C4-2B (cell line): ENCODE data around the gene ANXA2R.

ENCODE experiments used
- ZFX ChIP-seq: fragments of 450-650 bp; IDR thresholded peaks from 2 replicates; pipeline ENCODE4 v1.6.1; 2017
- TF ChIP-seq, protein P1 (sequence below): fragments of 450-650 bp; conservative IDR thresholded peaks from 2 replicates; pipeline ENCODE4 v1.5.1; 2017; ENCODE audit warnings: mild to moderate bottlenecking

DNA sequence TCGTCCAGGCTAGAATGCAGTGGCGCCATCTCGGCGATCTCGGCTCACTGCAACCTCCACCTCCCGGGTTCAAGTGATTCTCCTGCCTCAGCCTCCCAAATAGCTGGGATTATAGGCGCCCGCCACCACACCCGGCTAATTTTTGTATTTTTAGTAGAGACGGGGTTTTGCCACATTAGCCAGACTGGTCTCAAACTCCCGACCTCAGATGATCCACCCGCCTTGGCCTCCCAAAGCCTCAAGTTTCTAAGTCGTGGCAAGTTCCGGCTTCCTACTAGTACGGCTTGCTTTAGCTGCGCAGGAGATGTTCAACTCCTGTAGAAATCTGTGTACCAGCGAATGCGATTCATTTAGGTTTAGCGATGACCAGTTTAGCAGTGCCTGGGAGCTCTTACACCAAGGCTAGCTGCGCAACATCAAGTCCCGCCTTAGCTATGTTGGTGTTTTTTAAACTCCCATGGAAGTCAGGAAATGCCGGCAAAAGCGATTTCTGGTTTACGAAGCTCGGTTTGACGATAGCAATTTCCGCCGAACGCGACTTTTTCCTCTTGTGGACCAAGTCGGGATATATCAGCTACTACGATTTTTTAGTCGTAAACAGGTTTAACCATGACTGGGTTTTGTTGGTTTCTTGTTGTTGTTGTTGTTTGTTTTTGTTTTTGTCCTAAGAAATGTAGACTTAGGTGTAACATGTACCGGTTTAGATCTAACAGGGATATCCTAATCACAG is 46.4 kb downstream of the ANXA2R start:
- TF ChIP-seq, protein P1, sequence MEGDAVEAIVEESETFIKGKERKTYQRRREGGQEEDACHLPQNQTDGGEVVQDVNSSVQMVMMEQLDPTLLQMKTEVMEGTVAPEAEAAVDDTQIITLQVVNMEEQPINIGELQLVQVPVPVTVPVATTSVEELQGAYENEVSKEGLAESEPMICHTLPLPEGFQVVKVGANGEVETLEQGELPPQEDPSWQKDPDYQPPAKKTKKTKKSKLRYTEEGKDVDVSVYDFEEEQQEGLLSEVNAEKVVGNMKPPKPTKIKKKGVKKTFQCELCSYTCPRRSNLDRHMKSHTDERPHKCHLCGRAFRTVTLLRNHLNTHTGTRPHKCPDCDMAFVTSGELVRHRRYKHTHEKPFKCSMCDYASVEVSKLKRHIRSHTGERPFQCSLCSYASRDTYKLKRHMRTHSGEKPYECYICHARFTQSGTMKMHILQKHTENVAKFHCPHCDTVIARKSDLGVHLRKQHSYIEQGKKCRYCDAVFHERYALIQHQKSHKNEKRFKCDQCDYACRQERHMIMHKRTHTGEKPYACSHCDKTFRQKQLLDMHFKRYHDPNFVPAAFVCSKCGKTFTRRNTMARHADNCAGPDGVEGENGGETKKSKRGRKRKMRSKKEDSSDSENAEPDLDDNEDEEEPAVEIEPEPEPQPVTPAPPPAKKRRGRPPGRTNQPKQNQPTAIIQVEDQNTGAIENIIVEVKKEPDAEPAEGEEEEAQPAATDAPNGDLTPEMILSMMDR, result no peak
- TF ChIP-seq ZFX, result no peak
